ENCODE results near the gene TRIM3.
A peak's percentile ranks its signal among the peaks of the same experiment; 100 is the strongest.
"Not testable (repeated sequence)": the region's sequence is repeated elsewhere in the genome, so short reads cannot be mapped to it uniquely, and the experiment has no call there.

TRIM3 gene

DNA sequence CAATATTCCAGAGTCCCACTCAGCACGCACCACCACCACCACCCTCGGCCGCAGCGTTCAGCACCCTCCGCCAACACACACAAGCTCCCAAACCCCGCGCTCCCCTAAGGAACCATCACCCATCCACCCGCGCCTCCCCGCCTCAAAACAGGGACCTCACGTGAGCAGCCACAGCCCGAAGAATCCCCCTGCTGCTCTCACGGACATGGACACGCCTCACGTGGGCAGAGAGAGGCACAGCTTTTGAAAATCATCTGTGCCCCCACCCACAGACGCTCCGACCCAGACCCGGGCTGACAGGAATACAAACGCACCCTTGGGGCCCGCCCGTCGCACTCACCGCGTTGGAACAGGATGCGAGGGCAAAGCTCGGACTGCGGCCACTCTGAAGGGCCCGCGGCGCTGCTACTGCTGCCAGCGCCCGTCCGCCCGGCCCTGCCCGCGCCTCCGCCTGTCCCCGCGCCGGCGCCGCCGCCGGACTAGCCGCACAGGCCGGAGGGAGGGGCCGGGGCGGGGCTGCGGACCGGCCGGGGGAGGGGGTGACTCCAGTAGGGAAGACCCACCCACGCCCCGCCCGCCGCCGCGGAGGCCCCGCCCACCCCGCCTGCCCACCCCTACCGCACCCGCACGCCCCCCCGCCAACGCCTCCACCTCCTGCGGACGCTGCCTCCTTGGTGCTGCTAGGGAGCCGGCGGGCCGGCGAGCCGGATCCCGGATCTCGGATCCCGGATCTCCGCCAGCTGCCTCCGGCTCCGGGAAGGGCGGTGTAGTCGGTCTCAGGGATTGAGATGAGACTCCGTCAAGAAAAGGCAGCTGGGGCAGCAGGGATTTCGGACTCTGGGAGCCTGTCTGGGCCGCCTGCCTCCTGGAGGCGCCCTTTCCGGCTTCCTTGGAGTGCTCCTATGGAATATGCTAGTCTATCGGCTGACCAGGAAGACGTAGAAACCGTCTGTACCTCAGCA, at the start of gene TRIM3:
TSS of gene TRIM3 (minus strand) at position 491 of the 962 bp plus-strand sequence. CDS start 8,246 bp downstream, outside the sequence.
- peak; percentile 79 for DNase-seq (ENCODE audit: low read depth)

- no peak for DNase-seq (ENCODE audit: low read depth)
Observed at GRCh38 chr11:6523253-6523652, 49.5 kb upstream of the TRIM3 start.

DNA sequence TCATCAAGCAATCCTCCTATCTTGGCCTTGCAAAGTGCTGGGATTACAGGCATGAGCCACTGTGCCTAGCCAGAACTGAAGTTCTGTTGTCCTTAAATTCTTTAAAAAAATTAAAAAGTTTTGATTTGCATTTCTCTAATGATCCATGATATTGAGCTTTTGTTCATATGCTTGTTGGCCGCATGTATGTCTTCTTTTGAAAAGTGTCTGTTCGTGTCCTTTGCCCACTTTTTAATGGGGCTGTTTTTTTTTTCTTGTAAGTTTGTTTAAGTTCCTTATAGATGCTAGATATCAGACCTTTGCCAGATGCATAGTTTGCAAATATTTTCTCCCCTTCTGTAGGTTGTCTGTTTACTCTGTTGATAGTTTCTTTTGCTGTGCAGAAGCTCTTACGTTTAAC, 48.2 kb upstream of the TRIM3 start:
- not testable (repeated sequence) for DNase-seq (ENCODE audit: low read depth)

GRCh38 chr11:6520265-6520664, 46.5 kb upstream of the TRIM3 start:
- no peak for DNase-seq (ENCODE audit: low read depth)

GRCh38 chr11:6516865-6517264, 43.1 kb upstream of the TRIM3 start:
- no peak for DNase-seq (ENCODE audit: low read depth)

- DNase-seq (ENCODE audit: low read depth): peak; percentile 56
Observed at GRCh38 chr11:6505577-6506240, 32.0 kb upstream of the TRIM3 start.

DNA sequence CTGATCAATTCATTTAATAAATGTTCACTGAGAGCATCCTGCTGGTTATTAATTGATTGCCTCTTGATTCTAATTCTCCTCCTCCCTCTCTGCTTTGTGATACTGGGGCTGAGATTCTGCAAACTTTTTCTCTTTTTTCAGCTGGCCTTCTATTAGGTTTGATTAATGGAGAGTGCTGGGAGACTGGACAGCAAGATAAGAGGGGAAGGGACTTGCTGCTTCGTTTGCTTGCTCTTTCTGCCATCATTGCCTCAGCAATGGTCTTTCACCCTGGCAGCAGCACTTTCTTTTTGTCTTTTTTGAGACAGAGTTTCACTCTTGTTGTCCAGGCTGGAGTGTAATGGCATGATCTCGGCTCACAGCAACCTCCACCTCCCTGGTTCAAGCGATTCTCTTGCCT, 30.4 kb upstream of the TRIM3 start:
- DNase-seq (ENCODE audit: low read depth): no peak

DNA sequence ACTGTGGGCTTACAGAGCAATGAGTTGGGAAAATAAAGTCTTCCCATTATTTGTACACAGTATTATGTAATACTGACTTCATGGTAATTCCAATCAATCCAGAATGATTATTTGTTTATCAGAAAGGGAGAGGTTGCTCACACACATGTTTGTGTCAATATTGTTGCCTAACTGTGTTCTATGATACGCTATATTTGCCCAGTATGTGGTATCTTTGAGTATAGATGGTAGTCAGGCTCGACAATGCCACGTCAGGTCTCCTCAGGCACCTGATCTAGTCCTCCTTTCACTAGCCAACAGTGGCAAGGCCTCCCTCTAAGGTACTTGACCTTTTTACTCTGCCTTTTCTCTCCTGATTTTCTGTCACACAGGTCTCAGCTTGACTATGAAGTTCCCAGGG, 28.6 kb upstream of the TRIM3 start:
- DNase-seq (ENCODE audit: low read depth): no peak

DNA sequence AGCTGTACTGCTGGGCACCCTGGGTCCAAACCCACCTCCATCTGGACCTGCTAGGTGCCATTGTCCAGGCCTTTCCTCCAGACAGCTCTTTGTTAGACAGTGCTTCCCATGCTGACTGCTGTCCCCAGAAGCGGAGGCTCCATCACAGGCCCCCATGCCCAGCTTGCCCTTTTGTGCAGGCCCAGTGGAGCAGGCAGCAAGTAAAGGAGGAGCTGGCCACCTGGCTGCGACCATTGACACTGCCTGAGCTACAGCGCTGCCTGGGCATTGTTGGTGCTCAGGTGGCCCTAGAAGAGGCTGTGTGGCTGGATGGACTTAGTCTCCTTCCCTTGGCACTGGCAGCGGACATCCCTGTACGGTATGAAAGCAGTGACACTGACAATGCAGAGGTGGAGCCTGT, 24.8 kb upstream of the TRIM3 start:
- no peak for DNase-seq (ENCODE audit: low read depth)

DNA sequence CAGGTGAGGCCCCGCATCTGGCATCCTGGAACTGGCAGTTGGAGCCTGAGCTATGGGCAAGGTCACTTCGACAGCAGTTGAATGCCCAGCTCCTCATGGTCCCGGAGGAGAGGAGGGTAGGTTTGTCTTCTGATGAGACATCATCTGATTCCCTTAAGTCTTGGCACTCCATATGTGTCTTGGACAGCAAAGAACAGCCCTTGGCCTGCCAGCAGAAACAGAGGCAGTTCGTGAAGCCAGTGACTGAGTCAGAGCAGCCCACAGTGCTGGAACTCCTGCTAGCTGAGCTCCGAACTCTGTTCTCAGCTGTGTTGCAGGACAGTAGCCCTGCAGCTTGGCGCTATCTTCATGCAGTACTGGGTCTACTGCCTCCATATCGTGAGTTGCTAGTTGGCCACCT, 24.4 kb upstream of the TRIM3 start:
- peak; percentile 69 for DNase-seq (ENCODE audit: low read depth)

DNA sequence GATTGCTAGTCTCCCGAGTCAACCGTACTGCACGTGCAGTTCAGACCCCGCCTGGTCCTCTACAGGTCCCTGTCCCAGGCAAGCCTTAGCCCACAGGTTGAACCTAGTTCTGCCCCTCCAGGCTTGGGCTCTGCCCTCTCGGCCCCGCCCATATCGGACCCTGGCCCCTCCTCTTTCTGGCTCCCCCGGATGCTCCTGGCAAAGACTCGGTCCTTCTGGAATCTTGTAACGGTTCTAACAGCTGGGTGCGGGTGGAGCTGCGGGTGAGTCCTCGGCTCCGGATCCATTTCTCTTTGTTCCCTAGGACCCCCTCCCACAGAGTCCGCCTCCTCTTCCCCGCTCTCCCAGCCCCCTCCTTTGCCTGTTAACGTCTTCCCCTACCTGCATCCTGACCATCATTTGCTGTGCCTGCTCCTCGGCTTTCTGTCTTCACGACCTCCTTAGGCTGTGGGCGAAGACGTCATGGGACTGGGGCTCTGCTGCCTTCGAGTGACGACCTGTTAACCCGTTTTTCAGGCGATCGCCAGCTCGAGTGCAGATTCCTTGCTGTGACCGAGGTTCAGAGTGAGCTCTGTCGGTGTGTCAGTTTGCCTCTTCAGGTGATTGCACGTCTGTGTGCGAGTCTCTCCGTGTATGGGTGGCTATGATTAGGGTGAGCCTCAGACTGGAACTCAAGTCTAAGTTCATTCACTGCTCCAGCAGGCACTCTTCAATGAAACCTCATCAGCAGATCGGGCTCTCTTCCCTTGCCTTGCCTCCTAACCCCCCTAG, 23.5 kb upstream of the TRIM3 start, which contains the start of gene DNHD1:
TSS of gene DNHD1 (plus strand) at position 212 of the 771 bp plus-strand sequence. CDS start 936 bp downstream, outside the sequence.
- DNase-seq (ENCODE audit: low read depth): no peak

- DNase-seq (ENCODE audit: low read depth): no peak
Observed at GRCh38 chr11:6489306-6489705, 15.6 kb upstream of the TRIM3 start.

GRCh38 chr11:6488821-6489220, 15.1 kb upstream of the TRIM3 start:
- DNase-seq (ENCODE audit: low read depth): no peak

DNA sequence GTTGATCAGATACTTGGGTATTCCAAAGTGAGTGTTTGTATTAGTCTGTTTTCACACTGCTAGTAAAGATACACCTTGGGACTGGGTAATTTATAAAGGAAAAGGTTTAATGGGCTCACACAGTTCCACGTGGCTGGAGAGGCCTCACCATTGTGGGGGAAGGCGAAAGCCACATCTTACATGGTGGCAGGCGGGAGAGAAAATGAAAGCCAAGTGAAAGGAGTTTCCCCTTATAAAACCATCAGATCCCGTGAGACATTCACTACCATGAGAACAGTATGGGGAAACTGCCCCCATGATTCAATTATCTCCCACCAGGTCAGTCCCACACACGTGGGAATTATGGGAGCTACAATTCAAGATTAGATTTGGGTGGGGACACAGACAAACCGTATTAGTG, 14.6 kb upstream of the TRIM3 start:
- DNase-seq (ENCODE audit: low read depth): no peak

GRCh38 chr11:6486938-6487337, 13.2 kb upstream of the TRIM3 start:
- DNase-seq (ENCODE audit: low read depth): no peak

- no peak for DNase-seq (ENCODE audit: low read depth)
Observed at GRCh38 chr11:6486256-6486655, 12.5 kb upstream of the TRIM3 start.

GRCh38 chr11:6485661-6486060, 11.9 kb upstream of the TRIM3 start:
- DNase-seq (ENCODE audit: low read depth): no peak

DNA sequence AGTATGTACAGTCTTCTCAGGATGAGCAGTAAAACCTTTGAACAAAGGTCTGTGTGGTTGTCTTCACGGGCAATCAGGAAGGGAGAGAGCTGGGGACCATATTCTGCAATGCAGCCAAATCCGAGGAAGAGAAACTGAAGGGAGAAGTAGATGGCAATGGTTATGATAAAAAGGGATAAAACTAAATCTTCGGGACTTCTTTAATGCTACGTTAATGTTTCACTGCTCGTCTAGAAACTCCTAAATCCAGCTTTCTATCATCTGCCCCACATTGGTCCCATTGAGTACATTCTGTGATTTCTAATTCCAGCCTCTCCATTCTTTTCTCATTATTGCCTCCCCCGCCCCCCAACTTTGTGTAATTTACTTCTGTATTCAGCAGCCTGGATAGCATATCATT, 9.3 kb upstream of the TRIM3 start:
- no peak for DNase-seq (ENCODE audit: low read depth)

- DNase-seq (ENCODE audit: low read depth): no peak
Observed at GRCh38 chr11:6482441-6482840, 8.7 kb upstream of the TRIM3 start.

DNA sequence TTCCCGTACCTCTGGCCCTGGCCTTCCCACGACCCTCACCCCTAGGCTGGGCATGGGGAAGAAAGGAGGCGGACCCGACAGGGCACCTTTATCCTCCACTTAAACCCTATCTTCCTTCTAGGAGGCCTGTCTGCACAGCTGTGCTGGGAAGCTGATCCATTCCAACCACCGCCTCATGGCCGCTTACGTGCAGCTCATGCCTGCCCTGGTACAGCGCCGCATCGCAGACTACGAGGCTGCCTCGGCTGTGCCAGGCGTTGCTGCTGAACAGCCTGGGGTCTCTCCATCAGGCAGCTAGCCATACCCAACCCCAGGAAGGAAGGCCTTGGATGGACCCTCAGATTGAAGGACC, 8.2 kb upstream of the TRIM3 start:
- no peak for DNase-seq (ENCODE audit: low read depth)

DNA sequence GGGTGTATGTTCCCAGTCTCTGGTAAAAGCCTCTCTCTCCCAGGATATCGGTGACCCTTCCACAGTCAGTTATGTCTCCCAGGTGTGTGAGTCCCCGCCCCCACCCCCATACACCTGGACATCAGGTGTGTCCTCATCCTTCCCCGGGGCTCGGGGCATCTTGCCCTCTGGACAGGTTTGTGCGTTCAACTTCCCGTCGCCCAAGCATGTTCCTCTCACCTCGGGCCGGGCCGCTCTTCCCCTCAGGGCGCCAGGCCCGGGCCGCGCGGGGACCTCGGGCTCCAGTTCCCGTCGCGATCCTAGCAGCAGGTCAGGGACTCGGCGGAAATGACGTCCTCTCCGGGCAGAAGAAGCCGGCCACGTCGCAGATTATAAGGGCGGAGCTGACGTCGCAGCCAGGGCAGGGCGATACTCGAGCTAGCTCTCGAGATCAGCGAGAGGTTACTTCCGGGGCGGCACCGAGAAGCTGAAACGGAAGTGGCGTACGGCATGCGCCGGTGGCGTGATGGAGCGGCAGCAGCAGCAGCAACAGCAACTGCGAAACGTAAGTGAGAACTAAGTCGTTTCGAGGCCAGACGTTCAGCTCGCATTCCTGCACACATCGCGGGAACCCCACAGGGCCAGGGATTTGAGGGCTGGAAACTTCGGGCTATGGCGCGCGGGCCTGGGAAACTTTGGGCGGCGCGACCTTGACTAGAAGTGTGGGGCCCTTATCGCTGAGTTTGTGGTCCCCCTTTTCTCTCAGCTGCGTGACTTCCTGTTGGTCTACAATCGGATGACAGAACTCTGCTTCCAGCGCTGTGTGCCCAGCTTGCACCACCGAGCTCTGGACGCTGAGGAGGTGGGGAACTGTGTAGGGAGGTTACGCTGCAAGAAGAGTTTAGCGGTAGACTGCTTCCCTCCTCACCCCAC, 7.5 kb upstream of the TRIM3 start, which contains the start of the genes ARFIP2 and TIMM10B:
TSS of gene ARFIP2 (minus strand) at position 320 of the 912 bp plus-strand sequence. CDS start 910 bp downstream, outside the sequence.
TSS of gene TIMM10B (plus strand) at position 490 of the 912 bp plus-strand sequence. CDS start at position 506, 16 bp downstream.
- peak; percentile 96 for DNase-seq (ENCODE audit: low read depth)
